Right ventricle myocardium inferior (tissue), 1 donor: ENCODE measurements around the gene SSTR4. TPM values are rescaled to one million over a fixed set of nuclear protein-coding genes. Genes with fewer than 3 reads are reported as not detected.
A peak's percentile ranks its signal among the peaks of the same experiment; 100 is the strongest.
"Not testable (repeated sequence)": the region's sequence is repeated elsewhere in the genome, so short reads cannot be mapped to it uniquely, and the experiment has no call there.

Experiments
- ATAC-seq: fragments of 200-7000 bp; cut with Tn5 transposase; one replicate; pipeline ENCODE4 v1.9.1; 2020; ENCODE audit warnings: mild to moderate bottlenecking, moderate library complexity
- DNase-seq: peaks from one replicate; pipeline ENCODE4 v3.0.0; 2021; ENCODE audit errors: missing footprints
- intact Hi-C: fragments of 100-400 bp; cut with DNase I; formaldehyde crosslinking; loops from one replicate; pipeline ENCODE4 v1.11.0; 2022
- total RNA-seq: library from RNA; stranded (reverse); fragmentation: NEBNext Ultra II Directional; extraction: Animal tissue kit (Norgen Biotek cat#: 25700); gene quantifications from one replicate; pipeline ENCODE4 v1.2.1, GENCODE V29; 2021
- donor health status: DM: no; HTN: yes; CAD: no; lungs with severe emphysema.

The SSTR4 gene
- total RNA-seq, 1 donor from 2014 or later, result not detected

- ATAC-seq (no peak), DNase-seq (no peak)
- intact Hi-C loops, result no loop called here
Measured at GRCh38 chr20:23011008-23011721, 23.9 kb upstream of the SSTR4 start.

DNA sequence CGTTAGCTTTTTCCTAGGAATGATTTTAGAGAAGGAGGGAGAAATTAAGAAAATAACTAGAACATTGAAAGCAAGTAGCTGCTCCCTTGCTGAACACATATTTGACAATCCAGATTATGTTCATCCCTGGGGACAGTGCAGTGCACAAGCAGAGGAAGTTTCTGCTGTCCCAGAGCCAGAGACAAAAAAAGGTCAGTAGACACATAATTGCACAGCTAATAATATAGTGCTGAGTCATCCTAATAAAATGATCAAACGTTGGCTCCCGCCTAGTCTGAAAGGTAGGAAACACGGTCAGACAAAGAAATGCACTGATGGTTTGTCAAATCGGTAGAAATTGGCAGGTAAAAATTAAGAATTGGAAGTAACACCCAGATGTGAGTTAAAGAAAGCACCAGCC lies 21.7 kb upstream of the SSTR4 start:
- intact Hi-C loops, result no loop called here
- peak; percentile 48 for ATAC-seq
- DNase-seq, result no peak

DNA sequence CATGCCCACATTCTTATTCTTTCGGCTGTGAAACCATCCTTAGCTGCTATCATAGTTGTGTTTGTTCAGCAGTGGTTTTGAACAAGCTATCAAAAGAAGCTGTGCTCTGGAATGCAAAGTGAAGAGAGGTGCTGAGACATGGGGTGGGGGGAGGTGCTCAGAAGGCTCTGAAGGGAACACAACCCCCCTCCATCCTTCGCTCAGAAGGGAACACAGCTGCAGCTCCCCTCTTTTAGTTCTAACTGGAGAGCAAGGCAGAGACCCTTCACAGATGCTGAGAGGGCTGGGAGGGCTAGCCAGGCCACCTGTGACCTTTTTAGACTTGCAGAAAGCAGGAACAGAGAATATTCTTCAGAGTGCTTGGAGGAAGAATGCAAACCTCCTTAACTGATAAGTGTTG lies 17.6 kb upstream of the SSTR4 start:
- ATAC-seq (no peak), DNase-seq (no peak)
- intact Hi-C loops, result no loop called here

DNA sequence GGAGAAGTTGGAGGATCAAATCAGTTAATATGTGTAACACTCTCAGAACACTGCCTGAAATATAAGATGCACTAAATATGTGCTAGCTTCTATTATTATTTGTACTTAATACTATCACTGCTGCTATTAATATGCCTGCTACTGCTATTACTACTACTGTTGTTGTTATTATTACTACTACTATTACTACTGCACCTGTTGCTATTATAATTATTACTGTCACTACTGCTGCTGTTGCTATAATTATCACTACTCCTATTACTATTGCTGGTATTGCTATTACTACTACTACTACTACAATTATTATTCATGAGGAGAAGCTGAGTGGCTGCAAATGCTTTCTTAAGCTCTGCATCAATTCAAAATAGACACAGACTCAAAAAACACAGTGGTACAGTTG lies 16.7 kb upstream of the SSTR4 start:
- ATAC-seq (no peak), DNase-seq (no peak)
- intact Hi-C loops, result no loop called here

DNA sequence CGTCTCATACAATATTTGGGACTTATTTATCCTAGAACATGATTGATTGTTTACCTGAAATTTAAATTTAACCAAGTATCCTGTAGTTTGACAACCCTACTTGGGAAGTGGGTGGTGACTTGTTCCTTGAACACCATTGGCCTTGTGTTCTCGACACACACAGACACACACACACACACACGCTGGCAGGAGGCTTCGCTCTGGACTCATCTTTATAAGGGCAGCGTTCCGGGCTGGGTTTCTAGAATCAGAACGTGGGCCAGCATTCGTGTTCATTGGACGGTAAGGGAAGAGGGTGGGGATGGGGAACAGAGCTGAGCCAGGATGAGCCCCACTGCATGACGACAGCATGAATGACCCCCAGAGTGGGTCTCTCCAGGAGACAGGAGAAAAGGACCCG lies 16.2 kb upstream of the SSTR4 start:
- no peak for ATAC-seq
- no peak for DNase-seq
- intact Hi-C loops, result no loop called here

GRCh38 chr20:23019403-23019802 lies 15.7 kb upstream of the SSTR4 start:
- intact Hi-C loops, result no loop called here
- no peak for DNase-seq
- ATAC-seq, result no peak

DNA sequence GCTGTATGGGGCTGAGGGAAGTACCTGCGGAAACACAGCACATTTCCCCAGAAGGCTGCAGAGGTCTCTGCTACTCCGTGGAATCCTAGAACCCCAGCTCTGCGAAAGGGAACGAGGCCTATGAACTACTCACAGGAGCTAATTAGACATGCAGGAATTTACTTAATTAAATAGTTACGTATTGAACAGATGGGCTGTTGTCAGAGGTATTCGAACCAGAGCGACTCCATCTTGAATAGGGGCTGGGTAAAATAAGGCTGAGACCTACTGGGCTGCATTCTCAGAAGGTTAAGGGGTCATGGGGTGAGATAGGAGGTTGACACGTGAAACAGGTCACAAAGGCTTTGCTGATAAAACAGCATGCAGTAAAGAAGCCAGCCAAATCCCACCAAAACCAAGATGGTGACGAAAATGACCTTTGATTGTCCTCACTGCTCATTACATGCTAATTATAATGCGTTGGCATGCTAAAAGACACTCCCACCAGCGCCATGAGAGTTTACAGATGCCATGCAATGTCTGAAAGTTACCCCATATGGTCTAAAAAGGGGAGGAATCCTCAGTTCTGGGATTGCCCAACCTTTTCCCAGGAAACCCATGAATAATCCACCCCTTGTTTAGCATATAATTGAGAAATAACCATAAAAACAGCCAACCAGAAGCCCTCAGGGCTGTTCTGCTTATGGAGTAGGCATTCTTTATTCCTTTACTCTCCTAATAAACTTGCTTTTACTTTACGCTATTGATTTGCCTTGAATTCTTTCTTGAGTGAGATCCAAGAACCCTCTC lies 14.7 kb upstream of the SSTR4 start:
- DNase-seq (no peak), ATAC-seq (no peak)
- intact Hi-C loops, result no loop called here

- ATAC-seq (no peak), DNase-seq (no peak)
- intact Hi-C loops, result no loop called here
Measured at GRCh38 chr20:23021541-23021940, 13.6 kb upstream of the SSTR4 start.

DNA sequence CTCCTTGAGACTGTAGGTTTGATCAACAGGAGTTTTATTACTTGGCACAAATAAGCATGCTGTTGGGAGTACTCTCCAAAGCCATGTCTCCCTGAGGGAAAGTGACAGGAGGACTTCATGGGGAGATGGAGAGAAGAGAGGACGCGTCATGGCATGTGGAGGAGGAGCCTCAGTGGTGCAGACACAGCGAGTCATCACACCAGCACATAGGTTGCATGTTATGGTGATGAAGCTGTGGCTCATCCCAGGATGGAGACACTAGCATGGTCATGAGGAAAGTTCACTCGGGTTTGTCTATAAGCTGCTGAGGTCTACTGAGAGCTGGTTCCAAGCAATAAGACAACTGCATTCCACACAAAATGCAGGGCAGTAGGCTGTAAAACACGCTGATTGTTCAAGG lies 13.2 kb upstream of the SSTR4 start:
- no peak for DNase-seq
- no peak for ATAC-seq
- intact Hi-C loops, result no loop called here

DNA sequence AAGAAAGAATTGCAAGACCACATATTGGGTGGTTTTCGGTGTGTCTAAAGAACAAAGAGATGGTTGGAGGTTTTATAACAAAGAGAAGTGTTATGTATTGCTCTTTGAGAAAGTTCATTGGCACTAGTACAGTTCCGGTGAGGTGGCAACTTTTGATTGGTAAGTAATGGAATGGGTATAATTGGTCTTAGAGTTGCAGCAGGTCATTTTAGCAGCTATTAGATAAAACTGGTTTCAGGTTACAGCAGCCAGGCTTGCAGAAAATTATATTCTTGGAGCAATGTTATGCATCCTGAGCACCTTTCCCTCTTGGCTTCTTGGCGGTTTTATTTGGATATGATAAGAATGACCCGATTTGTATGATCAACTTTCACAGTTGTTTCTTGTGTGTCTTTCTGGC lies 12.3 kb upstream of the SSTR4 start:
- DNase-seq (no peak), ATAC-seq (no peak)
- intact Hi-C loops, result no loop called here

DNA sequence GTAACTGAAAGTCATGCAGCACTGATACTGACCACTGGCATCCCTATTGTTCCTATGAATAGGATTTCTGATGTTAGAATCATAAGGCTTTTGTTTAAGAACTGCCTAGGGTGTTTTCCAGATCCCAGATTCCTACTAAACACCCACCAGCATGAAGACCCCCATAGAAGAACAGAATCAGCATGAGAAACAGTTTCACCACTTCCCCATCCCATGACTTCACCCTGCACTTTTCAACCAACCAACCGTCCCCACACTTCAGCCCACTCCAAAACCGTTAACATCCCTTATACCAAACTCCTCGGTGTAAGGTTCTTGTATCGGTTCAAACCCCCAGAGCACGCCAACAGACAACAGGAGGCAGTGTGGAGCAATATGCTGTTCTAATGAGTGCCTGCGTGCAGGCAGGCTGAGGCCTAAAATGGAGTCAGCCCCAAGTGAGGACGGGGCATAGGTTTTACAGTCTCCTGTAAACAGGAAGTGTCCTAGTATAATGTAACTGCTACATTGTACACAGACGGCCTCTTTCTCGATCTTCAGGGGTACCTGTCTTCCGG lies 11.4 kb upstream of the SSTR4 start:
- DNase-seq (no peak), ATAC-seq (no peak)
- intact Hi-C loops, result no loop called here

DNA sequence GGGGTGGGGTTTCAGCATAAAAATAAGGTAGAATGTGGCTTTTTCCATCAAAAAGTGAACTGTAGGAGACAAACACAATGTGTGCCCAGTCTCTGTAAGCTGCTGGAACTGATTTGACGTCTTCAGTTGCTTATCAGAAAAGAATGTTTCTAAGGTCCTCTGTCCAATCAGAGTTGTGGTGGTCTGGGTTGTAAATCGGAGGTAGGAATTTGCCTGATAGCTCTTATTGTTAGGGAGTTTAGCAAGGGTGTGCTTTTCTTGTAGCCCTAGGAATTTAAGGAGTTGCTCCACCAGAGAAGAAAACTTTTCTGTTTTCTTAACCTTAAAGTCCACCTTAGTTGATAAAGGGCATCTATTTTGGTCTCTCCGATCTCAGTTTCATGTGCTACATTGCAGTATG lies 10.4 kb upstream of the SSTR4 start:
- DNase-seq (no peak), ATAC-seq (no peak)
- intact Hi-C loops, result no loop called here

- peak; percentile 74 for DNase-seq
- ATAC-seq, intact Hi-C loops: not testable (repeated sequence)
Measured at GRCh38 chr20:23025503-23025902, 9.6 kb upstream of the SSTR4 start.

- intact Hi-C loops, result no loop called here
- peak; percentile 53 for ATAC-seq
- no peak for DNase-seq
Measured at GRCh38 chr20:23027721-23028120, 7.4 kb upstream of the SSTR4 start.

GRCh38 chr20:23028392-23028791 lies 6.7 kb upstream of the SSTR4 start:
- intact Hi-C loops, result no loop called here
- ATAC-seq (no peak), DNase-seq (no peak)

DNA sequence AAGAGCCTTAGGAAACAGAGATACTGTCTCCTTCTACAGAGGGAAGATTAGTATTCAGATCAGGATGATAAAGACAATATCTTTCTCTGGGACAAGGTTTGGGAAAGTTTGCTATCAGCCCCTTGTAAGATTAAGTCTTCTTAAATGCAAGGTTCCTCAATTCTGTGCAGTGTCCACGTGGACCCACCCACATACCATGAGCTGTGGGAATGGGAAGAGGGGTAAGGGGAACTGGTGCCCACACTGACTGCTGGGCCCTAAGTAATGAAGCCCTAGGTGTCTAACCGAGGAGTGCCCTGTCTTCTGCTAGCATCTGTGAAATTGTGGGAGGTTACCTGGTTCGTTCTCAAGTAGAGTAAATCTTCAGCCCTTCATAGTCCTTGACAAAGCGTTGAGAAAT lies 5.8 kb upstream of the SSTR4 start:
- ATAC-seq (no peak), DNase-seq (no peak)
- intact Hi-C loops, result no loop called here

DNA sequence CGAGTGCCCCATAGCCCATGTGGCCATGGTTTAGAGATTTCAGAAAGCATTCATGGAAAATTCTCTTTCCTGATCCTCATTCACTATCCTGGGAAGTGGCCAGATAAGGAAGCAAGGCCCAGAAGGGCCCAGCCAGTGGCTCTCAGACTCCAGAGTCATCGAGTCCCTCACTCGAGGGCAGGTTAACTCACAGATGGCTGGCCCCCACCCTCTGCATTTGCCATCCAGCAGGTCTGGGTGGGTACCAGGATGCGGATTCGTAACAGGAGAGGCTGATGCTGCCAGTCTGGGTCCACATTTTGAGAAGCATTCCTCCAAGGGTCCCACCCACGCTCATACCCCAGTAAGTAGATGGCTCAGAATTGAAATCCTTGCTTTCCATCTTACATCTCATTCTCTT lies 3.8 kb upstream of the SSTR4 start:
- ATAC-seq (no peak), DNase-seq (no peak)
- intact Hi-C loops, result no loop called here

GRCh38 chr20:23032056-23032749 lies 2.9 kb upstream of the SSTR4 start:
- ATAC-seq (peak; percentile 83), DNase-seq (no peak)
- intact Hi-C loops, result no loop called here

DNA sequence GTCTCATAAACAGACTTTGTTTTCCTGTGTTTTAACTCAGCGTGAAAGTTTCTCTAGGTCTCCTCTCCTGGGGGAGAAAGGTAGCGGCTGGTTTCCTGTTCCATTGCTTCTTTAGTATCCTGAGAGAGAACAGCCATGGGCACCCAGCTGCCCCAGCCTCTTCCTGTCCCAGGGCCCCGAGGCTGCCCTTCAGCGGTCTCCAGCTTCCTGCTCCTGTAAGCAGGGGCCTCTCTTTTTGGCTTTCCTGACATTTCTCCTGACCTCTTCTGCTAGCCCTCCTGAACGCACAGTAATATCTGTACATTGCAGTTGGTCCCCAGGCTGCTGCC lies 2.4 kb upstream of the SSTR4 start:
- no peak for ATAC-seq
- DNase-seq, result no peak

GRCh38 chr20:23033918-23034317 lies 1.2 kb upstream of the SSTR4 start:
- ATAC-seq (no peak), DNase-seq (no peak)
- intact Hi-C loops, result no loop called here

More for the DNA sequence above, 2.4 kb upstream of the SSTR4 start:
- intact Hi-C loops, result no loop called here
